GM18505 (cell line): ENCODE data around the gene SIL1.

Source experiments
- ATAC-seq: cut with Tn5 transposase; IDR thresholded peaks from one replicate; pipeline ENCODE4 v1.9.1; 2021; ENCODE audit not compliant: unreplicated experiment
- POLR2A ChIP-seq: IDR thresholded peaks from 4 replicates; pipeline ENCODE4 v1.6.1; 2011; ENCODE audit warnings: borderline replicate concordance; ENCODE audit not compliant: insufficient read depth, insufficient read length; ENCODE audit errors: extremely low read depth

SIL1 gene

GRCh38 chr5:139151902-139152301, 46.3 kb downstream of the SIL1 start:
- no peak for TF ChIP-seq POLR2A
- ATAC-seq, result no peak

GRCh38 chr5:139150367-139150999, 47.7 kb downstream of the SIL1 start:
- TF ChIP-seq POLR2A, result no peak
- no peak for ATAC-seq

- TF ChIP-seq POLR2A, result no peak
- ATAC-seq, result no peak
These were observed 48.5 kb downstream of the SIL1 start for GRCh38 chr5:139149477-139150199.

- no peak for TF ChIP-seq POLR2A
These were observed 49.2 kb downstream of the SIL1 start for GRCh38 chr5:139148986-139149385.

GRCh38 chr5:139148306-139148705, 49.9 kb downstream of the SIL1 start:
- no peak for TF ChIP-seq POLR2A
- no peak for ATAC-seq

More at GRCh38 chr5:139148986-139149385, 49.2 kb downstream of the SIL1 start:
- no peak for ATAC-seq

GRCh38 chr5:139147483-139148087, 50.6 kb downstream of the SIL1 start:
- no peak for TF ChIP-seq POLR2A
- no peak for ATAC-seq

- no peak for TF ChIP-seq POLR2A
- no peak for ATAC-seq
These were observed 51.2 kb downstream of the SIL1 start for GRCh38 chr5:139146809-139147482.

- no peak for ATAC-seq
- TF ChIP-seq POLR2A, result no peak
These were observed 56.5 kb downstream of the SIL1 start for GRCh38 chr5:139141446-139142204.

GRCh38 chr5:139140591-139141071, 57.5 kb downstream of the SIL1 start:
- no peak for ATAC-seq
- TF ChIP-seq POLR2A, result no peak

GRCh38 chr5:139138809-139139208, 59.4 kb downstream of the SIL1 start:
- no peak for ATAC-seq
- no peak for TF ChIP-seq POLR2A

- no peak for ATAC-seq
- TF ChIP-seq POLR2A, result no peak
These were observed 60.1 kb downstream of the SIL1 start for GRCh38 chr5:139138109-139138508.

GRCh38 chr5:139137697-139138096, 60.5 kb downstream of the SIL1 start:
- TF ChIP-seq POLR2A, result no peak
- ATAC-seq, result no peak

GRCh38 chr5:139134906-139135305, 63.3 kb downstream of the SIL1 start:
- TF ChIP-seq POLR2A, result no peak

More at GRCh38 chr5:139134906-139135305, 63.3 kb downstream of the SIL1 start:
- ATAC-seq, result no peak
